ELR (cell line): Measurements from ENCODE around the gene ORC6.

Experiments
- DNase-seq: peaks from one replicate; pipeline ENCODE4 v3.0.0-alpha.2; 2015; ENCODE audit warnings: low read depth

The ORC6 gene

DNA sequence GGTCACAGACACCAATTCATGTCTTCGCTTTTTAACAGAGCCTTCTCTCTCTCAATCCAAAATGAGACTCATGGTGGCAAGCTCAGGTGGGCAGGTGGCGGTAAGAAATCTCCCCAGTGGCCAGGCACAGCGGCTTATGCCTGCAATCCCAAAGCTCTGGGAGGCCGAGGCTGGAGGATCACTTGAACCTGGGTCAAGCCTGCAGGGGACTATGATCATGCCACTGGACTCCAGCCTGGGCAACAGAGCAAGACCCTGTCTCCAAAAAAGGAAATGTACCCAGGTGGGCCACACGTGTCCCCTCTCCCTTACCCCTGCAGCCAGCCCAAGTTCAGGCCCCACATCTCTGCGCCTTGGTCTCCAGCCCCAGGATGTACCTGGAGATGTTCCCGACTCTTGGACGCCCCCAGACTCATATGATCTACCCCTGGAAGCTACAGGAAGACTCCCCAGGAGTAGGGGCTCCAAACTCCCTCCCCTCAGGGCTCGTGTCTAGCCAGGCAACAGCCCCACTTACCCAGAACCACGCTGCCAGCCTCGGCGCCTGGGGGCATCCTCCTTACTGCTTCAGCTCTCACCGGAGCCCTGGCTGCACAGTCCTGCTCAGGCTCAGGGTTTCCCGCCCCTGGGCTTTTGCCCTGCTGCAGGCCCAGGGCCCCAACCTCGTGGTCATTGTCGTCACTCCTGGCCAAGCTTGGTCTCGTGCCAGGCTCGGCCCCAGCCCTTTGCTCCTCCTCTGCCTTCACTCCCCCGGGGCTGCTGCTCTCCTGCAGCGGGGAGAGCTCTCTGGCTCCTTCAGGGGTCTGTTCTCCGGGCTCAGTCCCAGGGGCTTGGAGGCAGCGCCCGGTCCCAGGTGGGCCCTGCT lies 42.5 kb downstream of the ORC6 start:
- no peak for DNase-seq

- DNase-seq: no peak
Observed at GRCh38 chr16:46732561-46732960, 43.1 kb downstream of the ORC6 start.

DNA sequence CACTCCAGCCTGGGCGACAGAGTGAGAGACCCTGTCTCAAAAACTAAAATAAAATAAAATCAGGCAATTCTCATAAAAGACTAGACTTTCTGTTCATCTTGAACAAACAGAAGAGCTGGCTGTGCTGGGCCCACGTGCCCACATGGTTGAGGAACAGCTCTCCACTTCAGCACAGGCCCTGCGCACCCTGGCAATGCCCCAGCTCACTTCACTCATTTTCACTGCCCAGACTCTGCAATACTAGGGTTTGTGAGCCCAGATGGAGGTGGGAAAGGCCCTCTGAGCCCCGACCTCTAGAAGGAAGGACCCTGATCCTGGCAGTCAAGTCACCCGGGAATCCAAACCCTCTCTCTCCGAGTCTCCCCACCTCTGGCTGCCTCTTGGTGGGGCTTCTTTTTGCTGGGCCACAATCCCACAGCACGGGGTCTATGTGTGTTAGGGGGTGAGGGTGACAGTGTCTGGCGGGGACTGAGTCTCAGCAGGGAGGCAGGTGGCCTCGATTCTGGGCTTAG lies 43.9 kb downstream of the ORC6 start:
- DNase-seq: no peak

GRCh38 chr16:46736695-46737094 lies 47.2 kb downstream of the ORC6 start:
- peak; percentile 10 for DNase-seq

DNA sequence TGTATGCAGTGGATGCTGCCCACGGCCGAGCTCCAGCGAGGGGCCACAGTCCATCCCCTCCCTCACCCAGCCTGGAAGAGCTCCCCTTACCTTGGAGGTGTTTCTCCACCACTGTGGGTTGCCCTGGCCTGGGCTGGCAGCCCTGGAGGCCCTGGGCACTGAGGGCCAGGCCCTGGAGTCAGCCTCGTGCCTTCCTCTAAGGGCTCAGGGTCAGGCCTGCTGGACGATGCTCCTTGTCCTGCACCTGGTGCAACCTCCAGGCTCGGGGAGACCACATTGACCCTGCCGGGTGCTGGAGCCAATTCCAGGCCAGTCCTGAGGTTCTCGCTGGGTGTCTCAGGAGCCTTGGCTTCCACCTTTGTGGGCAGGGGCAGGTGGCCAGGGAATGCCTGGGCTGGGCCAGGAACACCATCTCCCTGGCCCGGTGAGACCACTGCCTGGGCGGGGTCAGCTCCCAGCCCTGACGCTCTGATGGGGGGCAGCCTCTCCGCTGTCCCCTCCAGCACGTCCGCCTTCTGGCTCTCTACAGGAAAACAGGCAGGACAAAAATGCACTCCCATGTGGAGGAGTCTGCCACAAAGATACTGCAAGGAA lies 48.3 kb downstream of the ORC6 start:
- DNase-seq: no peak

GRCh38 chr16:46739934-46740333 lies 50.5 kb downstream of the ORC6 start:
- DNase-seq: no peak

DNA sequence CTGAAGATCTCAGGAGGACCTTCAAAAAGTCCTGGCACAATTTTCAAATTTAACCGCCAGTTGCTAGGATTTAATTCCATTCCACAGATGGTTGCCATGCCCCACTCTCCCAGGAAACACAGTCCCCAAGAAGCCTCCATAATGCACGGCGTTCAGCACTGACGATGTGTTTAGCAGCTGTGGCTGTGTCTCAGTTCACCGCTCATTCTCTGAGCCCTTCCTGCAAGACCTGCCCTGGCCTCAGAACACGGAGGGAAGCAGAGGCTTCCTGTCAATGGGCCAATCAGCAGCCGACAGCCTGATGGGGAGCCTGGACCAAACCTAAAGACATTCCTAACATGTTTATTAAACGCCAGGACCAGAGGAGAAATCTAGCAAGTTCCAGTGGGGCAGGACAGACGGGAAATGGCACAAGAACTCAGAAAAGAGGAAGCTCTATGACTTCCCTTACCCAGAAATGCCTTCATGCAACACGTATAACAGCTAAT lies 53.8 kb downstream of the ORC6 start:
- peak; percentile 46 for DNase-seq

DNA sequence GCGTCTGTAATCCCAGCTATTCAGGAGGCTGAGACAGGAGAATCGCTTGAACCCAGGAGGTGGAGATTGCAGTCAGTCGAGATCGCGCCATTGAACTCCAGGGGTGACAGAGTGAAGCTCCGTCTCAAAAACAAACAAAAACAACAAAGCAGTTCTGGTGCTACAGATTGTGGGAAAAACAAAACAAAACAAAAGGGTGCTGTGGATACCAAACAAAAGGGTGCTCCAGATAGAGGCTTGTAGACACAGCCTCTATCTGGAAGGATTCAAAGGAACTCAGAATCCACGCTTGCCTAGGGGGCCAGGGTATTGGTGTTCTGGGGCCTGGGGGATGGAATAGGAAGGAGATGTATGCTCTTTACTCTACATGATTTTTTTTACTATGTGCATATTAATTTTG lies 56.2 kb downstream of the ORC6 start:
- DNase-seq: no peak

DNA sequence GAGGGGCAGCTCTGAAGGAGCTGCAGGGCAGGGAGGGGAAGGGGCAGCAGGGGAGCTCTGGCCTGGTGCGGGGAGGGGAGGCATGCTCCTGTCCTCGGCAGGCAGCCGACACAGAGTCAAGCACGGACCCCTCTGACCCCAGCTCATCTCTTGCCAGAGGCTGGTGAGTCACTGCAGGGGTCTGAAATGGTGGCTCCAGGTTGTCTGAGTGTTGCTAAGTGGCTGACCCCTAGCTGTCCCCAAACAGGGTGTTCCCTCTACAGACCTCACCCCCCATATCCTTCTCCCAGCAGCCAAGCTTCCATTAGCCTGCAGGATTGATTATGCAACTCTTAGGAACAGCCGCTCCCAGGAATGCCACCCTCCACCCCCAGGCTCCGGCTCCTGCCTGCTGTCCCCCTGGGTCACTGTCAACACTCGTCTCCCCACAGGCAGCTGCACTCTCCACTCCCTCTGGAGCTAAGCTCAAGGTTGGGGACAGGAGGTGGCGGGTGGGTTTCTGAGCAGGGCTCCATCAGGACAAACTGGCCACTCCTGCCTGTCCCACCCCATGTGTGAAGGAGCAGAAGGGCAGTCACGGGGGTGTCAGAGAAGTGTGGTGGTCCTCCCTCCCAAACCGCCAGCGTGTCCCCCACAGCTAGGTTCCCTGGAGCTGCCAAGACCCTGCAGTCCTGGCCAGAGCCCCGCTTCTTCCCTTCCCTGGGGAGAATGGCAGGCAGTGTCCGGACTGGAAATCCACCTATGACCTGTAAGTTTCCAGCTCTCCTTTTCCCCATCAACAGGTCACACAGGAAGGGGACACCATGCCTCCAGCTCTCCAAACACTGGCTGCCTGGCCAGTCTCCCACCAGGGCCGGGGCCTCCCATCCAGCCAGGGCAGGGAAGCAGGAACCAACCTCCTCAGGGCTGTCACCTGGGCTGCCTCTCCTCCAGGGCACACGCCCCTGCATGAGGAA lies 57.6 kb downstream of the ORC6 start:
- no peak for DNase-seq
